Measurements from ENCODE around the gene SCAMP2. TPM values are rescaled to one million over a fixed set of nuclear protein-coding genes. Genes with fewer than 3 reads are reported as not detected.

SCAMP2 gene
- total RNA-seq, 1 experiment from 2014 or later = 121 TPM

GRCh38 chr15:74799255-74799855, 73.8 kb downstream of the SCAMP2 start:
- Histone ChIP-seq H3K4me3 (ENCODE audit: low read depth in 2 of 2, low read length in 2 of 2) (no peak overlapping the region), H3K36me3 (ENCODE audit: control insufficient read depth, insufficient read depth, low read length) (peaks cover 2% of the 10 kb centered on the region; the same call in 1 of the 2 replicates), H3K4me1 (ENCODE audit: control insufficient read depth, insufficient read depth, low read length) (peaks cover 7% of the 10 kb centered on the region), H3K27ac (ENCODE audit: low read length) (no peak overlapping the region), H3K9me3 (ENCODE audit: control insufficient read depth, insufficient read depth, low read depth, low read length) (no peaks in the 10 kb centered on the region), H3K27me3 (ENCODE audit: control insufficient read depth, insufficient read depth, low read length) (no peaks in the 10 kb centered on the region)
- ChIA-PET POLR2A (no interaction called here), CTCF (interaction anchor here (0.6 to 1.5 kb wide), 3 partner anchors 11 to 17 kb away, joined by 3 to 8 read pairs (median 4); partner anchors contain the start of gene CSK)
- ATAC-seq = no peak
- no peak for DNase-seq (ENCODE audit: low read depth, low spot score)
- no TSS peak for BruUV-seq (replicated peaks)
- intact Hi-C loops (cut with micrococcal nuclease; ENCODE audit: unreplicated experiment) = no loop called here
- in situ Hi-C loops (cut with HindIII; ENCODE audit: low pct_unique_long_range_greater_than_20kb, low sequenced_read_pairs) = no loop called here
- no peak for TF ChIP-seq TCF7L2 (IDR thresholded peaks at IDR 0.05; ENCODE audit: low read depth, low read length)
- TF ChIP-seq SIN3A (IDR thresholded peaks at IDR 0.05; ENCODE audit: borderline replicate concordance, insufficient read depth, low read depth, low read length) = no peak
- TF ChIP-seq POLR2AphosphoS5 (IDR thresholded peaks at IDR 0.05; ENCODE audit: low read depth, low read length) = no peak
- TF ChIP-seq, protein P1, sequence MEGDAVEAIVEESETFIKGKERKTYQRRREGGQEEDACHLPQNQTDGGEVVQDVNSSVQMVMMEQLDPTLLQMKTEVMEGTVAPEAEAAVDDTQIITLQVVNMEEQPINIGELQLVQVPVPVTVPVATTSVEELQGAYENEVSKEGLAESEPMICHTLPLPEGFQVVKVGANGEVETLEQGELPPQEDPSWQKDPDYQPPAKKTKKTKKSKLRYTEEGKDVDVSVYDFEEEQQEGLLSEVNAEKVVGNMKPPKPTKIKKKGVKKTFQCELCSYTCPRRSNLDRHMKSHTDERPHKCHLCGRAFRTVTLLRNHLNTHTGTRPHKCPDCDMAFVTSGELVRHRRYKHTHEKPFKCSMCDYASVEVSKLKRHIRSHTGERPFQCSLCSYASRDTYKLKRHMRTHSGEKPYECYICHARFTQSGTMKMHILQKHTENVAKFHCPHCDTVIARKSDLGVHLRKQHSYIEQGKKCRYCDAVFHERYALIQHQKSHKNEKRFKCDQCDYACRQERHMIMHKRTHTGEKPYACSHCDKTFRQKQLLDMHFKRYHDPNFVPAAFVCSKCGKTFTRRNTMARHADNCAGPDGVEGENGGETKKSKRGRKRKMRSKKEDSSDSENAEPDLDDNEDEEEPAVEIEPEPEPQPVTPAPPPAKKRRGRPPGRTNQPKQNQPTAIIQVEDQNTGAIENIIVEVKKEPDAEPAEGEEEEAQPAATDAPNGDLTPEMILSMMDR (IDR thresholded peaks at IDR 0.05) = no peak
- TF ChIP-seq REST (IDR thresholded peaks at IDR 0.05; ENCODE audit: insufficient read depth in 1 of 2, low read depth in 2 of 2, low read length in 1 of 2) = no peak

GRCh38 chr15:74798388-74799254, 74.5 kb downstream of the SCAMP2 start:
- BruUV-seq (replicated peaks) = no TSS peak
- no peak for ATAC-seq
- in situ Hi-C loops (cut with HindIII; ENCODE audit: low pct_unique_long_range_greater_than_20kb, low sequenced_read_pairs) = no loop called here
- POLR2A ChIA-PET = no interaction called here
- no peak for DNase-seq (ENCODE audit: low read depth, low spot score)
- Histone ChIP-seq H3K27ac (ENCODE audit: low read length) (no peak overlapping the region), H3K27me3 (ENCODE audit: control insufficient read depth, insufficient read depth, low read length) (no peaks in the 10 kb centered on the region), H3K9me3 (ENCODE audit: control insufficient read depth, insufficient read depth, low read depth, low read length) (no peaks in the 10 kb centered on the region), H3K4me1 (ENCODE audit: control insufficient read depth, insufficient read depth, low read length) (peaks cover 7% of the 10 kb centered on the region), H3K36me3 (ENCODE audit: control insufficient read depth, insufficient read depth, low read length) (peaks cover under 1% of the 10 kb centered on the region; the same call in 1 of the 2 replicates), H3K4me3 (ENCODE audit: low read depth in 2 of 2, low read length in 2 of 2) (no peak overlapping the region)
- TF ChIP-seq TCF7L2 (IDR thresholded peaks at IDR 0.05; ENCODE audit: low read depth, low read length) (no peak), POLR2AphosphoS5 (IDR thresholded peaks at IDR 0.05; ENCODE audit: low read depth, low read length) (no peak), REST (IDR thresholded peaks at IDR 0.05; ENCODE audit: insufficient read depth in 1 of 2, low read depth in 2 of 2, low read length in 1 of 2) (no peak), SIN3A (IDR thresholded peaks at IDR 0.05; ENCODE audit: borderline replicate concordance, insufficient read depth, low read depth, low read length) (no peak)
- TF ChIP-seq, protein P1 (IDR thresholded peaks at IDR 0.05) = no peak; the same call in 1 of the 2 replicates
- intact Hi-C loops (cut with micrococcal nuclease; ENCODE audit: unreplicated experiment) = no loop called here
- CTCF ChIA-PET = interaction anchor here (0.7 to 1.1 kb wide), 3 partner anchors 16 to 29 kb away, joined by 3 read pairs; partner anchors contain the start of gene CSK
